GM19240 (cell line): ENCODE measurements around the gene PEX13.
"Not testable (repeated sequence)": the region's sequence is repeated elsewhere in the genome, so short reads cannot be mapped to it uniquely, and the experiment has no call there.

ENCODE experiments used
- DNase-seq: peaks from one replicate; pipeline ENCODE4 v3.0.0; 2011; ENCODE audit warnings: low spot score; ENCODE audit not compliant: insufficient read length

Gene PEX13

GRCh38 chr2:61017556-61018317 lies at the start of gene PEX13, which contains the start of gene PUS10:
PEX13 (plus strand) TSS chr2:61017720; CDS start chr2:61017760, 40 bp downstream.
PUS10 (minus strand) TSS chr2:61018255; CDS start chr2:61011890, 6,365 bp downstream.
- DNase-seq = peak; percentile 60

GRCh38 chr2:60972889-60973656 lies 44.4 kb upstream of the PEX13 start:
- no peak for DNase-seq

GRCh38 chr2:60973705-60974104 lies 43.8 kb upstream of the PEX13 start:
- DNase-seq = no peak

GRCh38 chr2:60974652-60975051 lies 42.9 kb upstream of the PEX13 start:
- DNase-seq = no peak

GRCh38 chr2:60976256-60976850 lies 41.2 kb upstream of the PEX13 start:
- DNase-seq = no peak

GRCh38 chr2:60976875-60977561 lies 40.5 kb upstream of the PEX13 start:
- peak; percentile 6 for DNase-seq

GRCh38 chr2:60977562-60977895 lies 40.0 kb upstream of the PEX13 start:
- no peak for DNase-seq

- DNase-seq = no peak
Measured at GRCh38 chr2:60979231-60979630, 38.3 kb upstream of the PEX13 start.

GRCh38 chr2:60980071-60980815 lies 37.3 kb upstream of the PEX13 start:
- DNase-seq = no peak

GRCh38 chr2:60982066-60982465 lies 35.5 kb upstream of the PEX13 start:
- not testable (repeated sequence) for DNase-seq

- no peak for DNase-seq
Measured at GRCh38 chr2:60984720-60985119, 32.8 kb upstream of the PEX13 start.

GRCh38 chr2:60987041-60987440 lies 30.5 kb upstream of the PEX13 start:
- no peak for DNase-seq

GRCh38 chr2:60987656-60988055 lies 29.9 kb upstream of the PEX13 start:
- not testable (repeated sequence) for DNase-seq

- no peak for DNase-seq
Measured at GRCh38 chr2:60989259-60989658, 28.3 kb upstream of the PEX13 start.

GRCh38 chr2:60991644-60992043 lies 25.9 kb upstream of the PEX13 start:
- no peak for DNase-seq

GRCh38 chr2:60992985-60993392 lies 24.5 kb upstream of the PEX13 start:
- peak; percentile 12 for DNase-seq

- no peak for DNase-seq
Measured at GRCh38 chr2:60994131-60994530, 23.4 kb upstream of the PEX13 start.

- no peak for DNase-seq
Measured at GRCh38 chr2:60998628-60999545, 18.6 kb upstream of the PEX13 start.

- DNase-seq = no peak
Measured at GRCh38 chr2:61005736-61006135, 11.8 kb upstream of the PEX13 start.
